HCT116 (cell line): ENCODE measurements around the gene S100A12. TPM values are rescaled to one million over a fixed set of nuclear protein-coding genes. Genes with fewer than 3 reads are reported as not detected.

Experiments
- ATAC-seq: fragments of 200-7000 bp; cut with Tn5 transposase; 2 replicates; pipeline ENCODE4 v1.9.1; 2020; ENCODE audit warnings: mild to moderate bottlenecking, moderate library complexity
- BruUV-seq: library from RNA; stranded (reverse); fragments of 400-500 nt; replicated peaks from 2 replicates; lab custom pipeline; 2021; lab: Mats Ljungman, UMichigan
- CTCF ChIA-PET: fragments of 300-600 bp; sonication (Branson Sonifier 250); formaldehyde crosslinking; loops from one replicate; lab custom pipeline; 2021; ENCODE audit warnings: antibody characterized with exemption; lab: Charles Lee
- POLR2A ChIA-PET: fragments of 300-600, 350-600 bp; sonication (Branson Sonifier 250); formaldehyde crosslinking; loops from one replicate; lab custom pipeline; 2021; ENCODE audit warnings: antibody characterized with exemption; lab: Charles Lee
- RAD21 ChIA-PET, 2 experiments: fragments of 300-600 bp; sonication (Branson Sonifier 250); formaldehyde crosslinking; loops; one replicate each; lab custom pipeline; 2023; ENCODE audit warnings: low total read pairs in 2 of 2; ENCODE audit not compliant: uncharacterized antibody in 2 of 2, unreplicated experiment in 2 of 2, low non-redundant PET in 1 of 2; lab: Charles Lee
- DNase-seq: peaks from one replicate; pipeline ENCODE4 v3.0.0-alpha.2; 2010; ENCODE audit warnings: low read depth, low spot score
- H2AFZ ChIP-seq: fragments of 200-600 bp; shearing (Covaris generic), sonication (generic); 2 replicates; pipeline ENCODE4 v1.6.1; 2017; ENCODE audit warnings: low read depth, mixed run types, mixed read lengths, antibody characterized with exemption, low read length; ENCODE audit not compliant: poor library complexity, severe bottlenecking
- H3K27ac ChIP-seq: 2 replicates; pipeline ENCODE4 v1.5.1; 2012; ENCODE audit warnings: low read depth, low read length
- H3K27me3 ChIP-seq: fragments of 200-600 bp; sonication (generic); 2 replicates; pipeline ENCODE4 v1.6.1; 2016; ENCODE audit warnings: mixed run types, low read length, mixed read lengths; ENCODE audit not compliant: insufficient read depth
- H3K36me3 ChIP-seq, 2 experiments: fragments of 200-500 bp in 1 of 2; fragments of 200-600 bp in 1 of 2; sonication (Bioruptor generic) in 1 of 2; sonication (generic) in 1 of 2; 2 replicates each; pipeline versions ENCODE4 v1.5.1 to v1.6.1; 2014 to 2016; ENCODE audit warnings: low read length in 2 of 2, inconsistent platforms in 1 of 2, mixed read lengths in 1 of 2, mixed run types in 1 of 2; ENCODE audit not compliant: insufficient read depth in 2 of 2, control insufficient read depth in 1 of 2
- H3K4me1 ChIP-seq, 2 experiments: fragments of 200-600 bp in 1 of 2; sonication (generic) in 1 of 2; 2 replicates each; pipeline versions ENCODE4 v1.5.1 to v1.6.1; 2012 to 2017; ENCODE audit warnings: low read length in 2 of 2, inconsistent platforms in 1 of 2, mild to moderate bottlenecking in 1 of 2, mixed read lengths in 1 of 2, mixed run types in 1 of 2, moderate library complexity in 1 of 2; ENCODE audit not compliant: insufficient read depth in 2 of 2, control insufficient read depth in 1 of 2
- H3K4me2 ChIP-seq: fragments of 200-600 bp; sonication (generic); 2 replicates; pipeline ENCODE4 v1.6.1; 2017; ENCODE audit warnings: mixed run types, low read length, mixed read lengths
- H3K4me3 ChIP-seq, 2 experiments: fragments of 200-600 bp in 1 of 2; sonication (generic) in 1 of 2; replicated peaks in 1 of 2; 2 replicates each; pipeline ENCODE4 v1.5.1; 2011 to 2016; ENCODE audit warnings: low read length in 2 of 2, control low read depth in 1 of 2, low read depth in 1 of 2, mild to moderate bottlenecking in 1 of 2, mixed read lengths in 1 of 2, mixed run types in 1 of 2
- H3K79me2 ChIP-seq: fragments of 200-600 bp; sonication (generic); 2 replicates; pipeline ENCODE4 v1.6.1; 2017; ENCODE audit warnings: mild to moderate bottlenecking, mixed run types, low read length, moderate library complexity, mixed read lengths; ENCODE audit not compliant: insufficient read depth
- H3K9ac ChIP-seq: fragments of 200-600 bp; sonication (generic); 2 replicates; pipeline ENCODE4 v1.6.1; 2016; ENCODE audit warnings: low read length, mixed read lengths
- H3K9me2 ChIP-seq: fragments of 200-600 bp; sonication (generic), shearing (Covaris generic); 2 replicates; pipeline ENCODE4 v1.6.1; 2017; ENCODE audit warnings: mixed run types, mild to moderate bottlenecking, moderate library complexity; ENCODE audit not compliant: insufficient read depth
- H3K9me3 ChIP-seq, 2 experiments: fragments of 200-500 bp in 1 of 2; fragments of 200-600 bp in 1 of 2; sonication (Bioruptor generic) in 1 of 2; sonication (generic) in 1 of 2; 2 replicates each; pipeline ENCODE4 v1.6.1; 2014 to 2017; ENCODE audit warnings: low read length in 2 of 2, mixed read lengths in 2 of 2, inconsistent platforms in 1 of 2, low read depth in 1 of 2, mild to moderate bottlenecking in 1 of 2, mixed run types in 1 of 2, moderate library complexity in 1 of 2; ENCODE audit not compliant: control insufficient read depth in 1 of 2, insufficient read depth in 1 of 2
- H4K20me1 ChIP-seq: fragments of 200-600 bp; sonication (generic), shearing (Covaris generic); 2 replicates; pipeline ENCODE4 v1.6.1; 2017; ENCODE audit warnings: mixed run types, mild to moderate bottlenecking, moderate library complexity; ENCODE audit not compliant: insufficient read depth
- CBX3 ChIP-seq: IDR thresholded peaks from 2 replicates; pipeline ENCODE4 v1.6.1; 2012; ENCODE audit warnings: low read depth
- CEBPB ChIP-seq: IDR thresholded peaks from 2 replicates; pipeline ENCODE4 v1.6.1; 2012; ENCODE audit warnings: low read depth
- JUND ChIP-seq: IDR thresholded peaks from 2 replicates; pipeline ENCODE4 v1.6.1; 2012
- POLR2AphosphoS5 ChIP-seq: IDR thresholded peaks from 2 replicates; pipeline ENCODE4 v1.6.1; 2011; ENCODE audit warnings: mild to moderate bottlenecking, low read depth, low read length, moderate library complexity
- SIN3A ChIP-seq: IDR thresholded peaks from 2 replicates; pipeline ENCODE4 v1.6.1; 2012; ENCODE audit warnings: low read depth
- SP1 ChIP-seq: IDR thresholded peaks from 2 replicates; pipeline ENCODE4 v1.6.1; 2012; ENCODE audit warnings: low read depth
- SRF ChIP-seq: IDR thresholded peaks from 2 replicates; pipeline ENCODE4 v1.6.1; 2012; ENCODE audit warnings: low read depth
- YY1 ChIP-seq: IDR thresholded peaks from 2 replicates; pipeline ENCODE4 v1.6.1; 2011; ENCODE audit warnings: low read length, low read depth, moderate library complexity, mild to moderate bottlenecking; ENCODE audit not compliant: insufficient replicate concordance; ENCODE audit errors: extremely low read depth
- ZFX ChIP-seq: fragments of 450-650 bp; IDR thresholded peaks from 2 replicates; pipeline ENCODE4 v1.6.1; 2017
- ZNF274 ChIP-seq: fragments of 200-500 bp; sonication (Bioruptor generic); IDR thresholded peaks from 2 replicates; pipeline ENCODE4 v1.6.1; 2014; ENCODE audit warnings: mild to moderate bottlenecking, low read depth, low read length, inconsistent platforms
- intact Hi-C: fragments of 100-400 bp; cut with micrococcal nuclease; formaldehyde crosslinking; loops from 2 replicates; pipeline ENCODE4 v1.10.0; 2022
- total RNA-seq: library from RNA; stranded (reverse); gene quantifications from one replicate; pipeline ENCODE4 v1.2.1, GENCODE V29; 2021; ENCODE audit not compliant: unreplicated experiment
- TF ChIP-seq, protein P1 (sequence below): IDR thresholded peaks from 2 replicates; pipeline ENCODE4 v1.6.1; 2012
- TF ChIP-seq, protein P2 (sequence below): IDR thresholded peaks from 2 replicates; pipeline ENCODE4 v1.6.1; 2012; ENCODE audit warnings: low read depth
- TF ChIP-seq, protein P3 (sequence below), 3 experiments: fragments of 200-600 bp in 1 of 3; sonication (generic) in 1 of 3; IDR thresholded peaks in 2 of 3; conservative IDR thresholded peaks in 1 of 3; 2 replicates each; pipeline ENCODE4 v1.5.1; 2012 to 2017; ENCODE audit warnings: low read depth in 2 of 3, low read length in 2 of 3, antibody characterized with exemption in 1 of 3, borderline replicate concordance in 1 of 3, control low read depth in 1 of 3, mild to moderate bottlenecking in 1 of 3, mixed read lengths in 1 of 3, mixed run types in 1 of 3, moderate library complexity in 1 of 3; ENCODE audit not compliant: insufficient read depth in 1 of 3

Gene S100A12
- total RNA-seq, 1 experiment from 2014 or later, result not detected

DNA sequence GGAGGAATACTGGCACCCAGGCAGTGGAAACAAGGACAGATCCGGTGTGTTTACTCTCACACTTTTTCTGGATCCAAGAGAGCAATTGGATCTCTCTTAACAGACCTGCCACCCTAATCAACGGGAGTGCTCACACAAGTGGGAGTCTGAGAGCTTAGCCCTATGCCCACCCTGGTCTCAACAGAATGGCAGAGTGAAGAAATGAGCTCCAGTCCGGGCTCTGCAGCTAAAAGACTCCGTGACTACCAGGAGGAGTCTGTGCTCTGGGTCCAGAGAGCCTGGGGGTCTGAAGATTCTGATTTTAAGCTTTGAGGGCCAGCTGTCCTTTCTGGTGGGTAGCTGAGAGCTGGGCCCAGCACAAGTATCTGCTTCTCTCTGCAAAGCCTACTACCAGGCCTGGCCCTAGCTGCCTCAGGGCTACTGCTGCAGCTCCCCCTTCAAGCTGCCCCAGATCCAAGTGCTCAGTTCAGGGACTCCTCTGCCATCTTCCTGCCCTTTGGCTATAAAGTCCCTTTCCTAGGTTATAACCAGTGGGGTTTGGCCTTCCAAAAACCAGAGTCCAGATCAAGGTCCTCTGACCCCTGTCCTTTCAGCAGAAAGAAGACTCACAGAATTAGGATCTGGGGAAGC, 13.8 kb downstream of the S100A12 start:
- ATAC-seq, result no peak
- no peak overlapping the region for H3K27ac ChIP-seq

More for the DNA sequence above, 13.8 kb downstream of the S100A12 start:
- Histone ChIP-seq H3K4me1 (no peaks in the 10 kb centered on the region), H3K4me3 (no peak overlapping the region), H4K20me1 (no peaks in the 10 kb centered on the region), H3K9ac (no peak overlapping the region), H3K4me2 (no peak overlapping the region), H3K27me3 (peaks cover 25% of the 10 kb centered on the region), H3K9me2 (no peaks in the 10 kb centered on the region), H3K36me3 (no peaks in the 10 kb centered on the region), H2AFZ (no peak overlapping the region), H3K9me3 (no peaks in the 10 kb centered on the region), H3K79me2 (no peaks in the 10 kb centered on the region)
- RAD21 ChIA-PET, result no interaction called here
- intact Hi-C loops, result no loop called here
- no TSS peak for BruUV-seq
- DNase-seq, result no peak
- CTCF ChIA-PET, result interaction anchor here (1.4 kb wide), 1 partner anchor 9 kb away, joined by 3 read pairs; no protein-coding TSS in a partner anchor
- POLR2A ChIA-PET, result no interaction called here
- TF ChIP-seq YY1 (no peak), ZNF274 (no peak), CBX3 (no peak), SRF (no peak), ZFX (no peak), CEBPB (no peak), SP1 (no peak), JUND (no peak), SIN3A (no peak), POLR2AphosphoS5 (no peak)
- TF ChIP-seq, protein P1, sequence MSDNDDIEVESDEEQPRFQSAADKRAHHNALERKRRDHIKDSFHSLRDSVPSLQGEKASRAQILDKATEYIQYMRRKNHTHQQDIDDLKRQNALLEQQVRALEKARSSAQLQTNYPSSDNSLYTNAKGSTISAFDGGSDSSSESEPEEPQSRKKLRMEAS, result no peak
- TF ChIP-seq, protein P2, sequence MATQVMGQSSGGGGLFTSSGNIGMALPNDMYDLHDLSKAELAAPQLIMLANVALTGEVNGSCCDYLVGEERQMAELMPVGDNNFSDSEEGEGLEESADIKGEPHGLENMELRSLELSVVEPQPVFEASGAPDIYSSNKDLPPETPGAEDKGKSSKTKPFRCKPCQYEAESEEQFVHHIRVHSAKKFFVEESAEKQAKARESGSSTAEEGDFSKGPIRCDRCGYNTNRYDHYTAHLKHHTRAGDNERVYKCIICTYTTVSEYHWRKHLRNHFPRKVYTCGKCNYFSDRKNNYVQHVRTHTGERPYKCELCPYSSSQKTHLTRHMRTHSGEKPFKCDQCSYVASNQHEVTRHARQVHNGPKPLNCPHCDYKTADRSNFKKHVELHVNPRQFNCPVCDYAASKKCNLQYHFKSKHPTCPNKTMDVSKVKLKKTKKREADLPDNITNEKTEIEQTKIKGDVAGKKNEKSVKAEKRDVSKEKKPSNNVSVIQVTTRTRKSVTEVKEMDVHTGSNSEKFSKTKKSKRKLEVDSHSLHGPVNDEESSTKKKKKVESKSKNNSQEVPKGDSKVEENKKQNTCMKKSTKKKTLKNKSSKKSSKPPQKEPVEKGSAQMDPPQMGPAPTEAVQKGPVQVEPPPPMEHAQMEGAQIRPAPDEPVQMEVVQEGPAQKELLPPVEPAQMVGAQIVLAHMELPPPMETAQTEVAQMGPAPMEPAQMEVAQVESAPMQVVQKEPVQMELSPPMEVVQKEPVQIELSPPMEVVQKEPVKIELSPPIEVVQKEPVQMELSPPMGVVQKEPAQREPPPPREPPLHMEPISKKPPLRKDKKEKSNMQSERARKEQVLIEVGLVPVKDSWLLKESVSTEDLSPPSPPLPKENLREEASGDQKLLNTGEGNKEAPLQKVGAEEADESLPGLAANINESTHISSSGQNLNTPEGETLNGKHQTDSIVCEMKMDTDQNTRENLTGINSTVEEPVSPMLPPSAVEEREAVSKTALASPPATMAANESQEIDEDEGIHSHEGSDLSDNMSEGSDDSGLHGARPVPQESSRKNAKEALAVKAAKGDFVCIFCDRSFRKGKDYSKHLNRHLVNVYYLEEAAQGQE, result no peak
- TF ChIP-seq, protein P3, sequence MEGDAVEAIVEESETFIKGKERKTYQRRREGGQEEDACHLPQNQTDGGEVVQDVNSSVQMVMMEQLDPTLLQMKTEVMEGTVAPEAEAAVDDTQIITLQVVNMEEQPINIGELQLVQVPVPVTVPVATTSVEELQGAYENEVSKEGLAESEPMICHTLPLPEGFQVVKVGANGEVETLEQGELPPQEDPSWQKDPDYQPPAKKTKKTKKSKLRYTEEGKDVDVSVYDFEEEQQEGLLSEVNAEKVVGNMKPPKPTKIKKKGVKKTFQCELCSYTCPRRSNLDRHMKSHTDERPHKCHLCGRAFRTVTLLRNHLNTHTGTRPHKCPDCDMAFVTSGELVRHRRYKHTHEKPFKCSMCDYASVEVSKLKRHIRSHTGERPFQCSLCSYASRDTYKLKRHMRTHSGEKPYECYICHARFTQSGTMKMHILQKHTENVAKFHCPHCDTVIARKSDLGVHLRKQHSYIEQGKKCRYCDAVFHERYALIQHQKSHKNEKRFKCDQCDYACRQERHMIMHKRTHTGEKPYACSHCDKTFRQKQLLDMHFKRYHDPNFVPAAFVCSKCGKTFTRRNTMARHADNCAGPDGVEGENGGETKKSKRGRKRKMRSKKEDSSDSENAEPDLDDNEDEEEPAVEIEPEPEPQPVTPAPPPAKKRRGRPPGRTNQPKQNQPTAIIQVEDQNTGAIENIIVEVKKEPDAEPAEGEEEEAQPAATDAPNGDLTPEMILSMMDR (IDR thresholded peaks at IDR 0.05 in 2 of 3, conservative IDR thresholded peaks at IDR 0.05 in 1 of 3; ENCODE audit: borderline replicate concordance in 1 of 3, insufficient read depth in 1 of 3, low read depth in 2 of 3, low read length in 2 of 3), result no peak
